CD14-positive monocyte (primary cell): ENCODE results near the gene BMPR1B. TPM values are rescaled to one million over a fixed set of nuclear protein-coding genes. Genes with fewer than 3 reads are reported as not detected.
"Not testable (repeated sequence)": the region's sequence is repeated elsewhere in the genome, so short reads cannot be mapped to it uniquely, and the experiment has no call there.

Experiments
- DNase-seq, 3 donors: peaks; one replicate each; pipeline ENCODE4 v3.0.0-alpha.2; 2011 to 2022
- H2AFZ ChIP-seq: 2 replicates; pipeline ENCODE4 v1.6.0; 2012; ENCODE audit warnings: mild to moderate bottlenecking, low read depth, low read length, inconsistent platforms; ENCODE audit not compliant: insufficient read depth, poor library complexity, severe bottlenecking
- H3K27ac ChIP-seq, 2 donors: 1 replicate in 1 of 2; 2 replicates in 1 of 2; pipeline ENCODE4 v1.5.1; 2012 to 2013; ENCODE audit warnings: low read length in 2 of 2, control low read depth in 1 of 2, inconsistent platforms in 1 of 2, low read depth in 1 of 2, mild to moderate bottlenecking in 1 of 2
- H3K27me3 ChIP-seq, 2 donors: one replicate each; pipeline versions ENCODE4 v1.6.0 to v1.6.1; 2011 to 2013; ENCODE audit warnings: low read length in 2 of 2; ENCODE audit not compliant: control insufficient read depth in 2 of 2, insufficient read depth in 2 of 2
- H3K36me3 ChIP-seq, 2 donors: replicated peaks in 1 of 2; 1 replicate in 1 of 2; 2 replicates in 1 of 2; pipeline versions ENCODE4 v1.5.1 to v1.6.1; 2012 to 2013; ENCODE audit warnings: low read length in 2 of 2, control low read depth in 1 of 2, inconsistent platforms in 1 of 2, mild to moderate bottlenecking in 1 of 2; ENCODE audit not compliant: insufficient read depth in 2 of 2, control insufficient read depth in 1 of 2
- H3K4me1 ChIP-seq, 2 donors: 1 replicate in 1 of 2; 2 replicates in 1 of 2; pipeline versions ENCODE4 v1.5.1 to v1.6.1; 2012 to 2013; ENCODE audit warnings: low read length in 2 of 2, control low read depth in 1 of 2, inconsistent platforms in 1 of 2, mild to moderate bottlenecking in 1 of 2, moderate library complexity in 1 of 2; ENCODE audit not compliant: insufficient read depth in 2 of 2, control insufficient read depth in 1 of 2
- H3K4me2 ChIP-seq: replicated peaks from 2 replicates; pipeline ENCODE3; 2012; ENCODE audit warnings: low read length, moderate library complexity, mild to moderate bottlenecking; ENCODE audit not compliant: poor library complexity, severe bottlenecking; ENCODE audit errors: extremely low read depth
- H3K4me3 ChIP-seq, 3 experiments: fragments of 200-600 bp in 1 of 3; sonication (generic) in 1 of 3; replicated peaks in 1 of 3; 1 replicate in 2 of 3; 2 replicates in 1 of 3; pipeline ENCODE4 v1.5.1; 2011 to 2013; ENCODE audit warnings: low read length in 3 of 3, mild to moderate bottlenecking in 3 of 3, control low read depth in 2 of 3, low read depth in 2 of 3, inconsistent platforms in 1 of 3, moderate library complexity in 1 of 3
- H3K79me2 ChIP-seq: 2 replicates; pipeline ENCODE4 v1.6.0; 2012; ENCODE audit warnings: mild to moderate bottlenecking, control low read depth, inconsistent platforms, low read length, moderate library complexity; ENCODE audit not compliant: insufficient read depth
- H3K9ac ChIP-seq: 2 replicates; pipeline ENCODE4 v1.6.0; 2017; ENCODE audit warnings: low read length, mild to moderate bottlenecking; ENCODE audit not compliant: insufficient read depth, poor library complexity, severe bottlenecking
- H3K9me3 ChIP-seq, 2 donors: replicated peaks in 1 of 2; 1 replicate in 1 of 2; 2 replicates in 1 of 2; pipeline versions ENCODE4 v1.5.1 to v1.6.1; 2012 to 2013; ENCODE audit warnings: low read length in 2 of 2, control low read depth in 1 of 2; ENCODE audit not compliant: control insufficient read depth in 1 of 2, insufficient read depth in 1 of 2
- H4K20me1 ChIP-seq: 2 replicates; pipeline ENCODE4 v1.6.0; 2012; ENCODE audit warnings: mild to moderate bottlenecking, low read length, control low read depth, moderate library complexity; ENCODE audit not compliant: insufficient read depth
- H3K27ac Mint-ChIP-seq, 7 donors: one replicate each; pipeline ENCODE4 v1.8.0; 2020; ENCODE audit warnings: mild to moderate bottlenecking in 7 of 7, mixed read lengths in 7 of 7, moderate library complexity in 6 of 7, inconsistent platforms in 2 of 7
- H3K27me3 Mint-ChIP-seq, 3 donors: one replicate each; pipeline ENCODE4 v1.8.0; 2021 to 2022; ENCODE audit warnings: low read depth in 3 of 3, mild to moderate bottlenecking in 3 of 3, mixed read lengths in 3 of 3, moderate library complexity in 3 of 3, inconsistent platforms in 1 of 3
- H3K36me3 Mint-ChIP-seq, 2 donors: one replicate each; pipeline ENCODE4 v1.8.0; 2020; ENCODE audit warnings: mixed read lengths in 2 of 2, inconsistent platforms in 1 of 2, mild to moderate bottlenecking in 1 of 2
- H3K4me1 Mint-ChIP-seq: one replicate; pipeline ENCODE4 v1.8.0; 2020; ENCODE audit warnings: mild to moderate bottlenecking, mixed read lengths
- H3K4me3 Mint-ChIP-seq, 2 donors: one replicate each; pipeline ENCODE4 v1.8.0; 2020; ENCODE audit warnings: mild to moderate bottlenecking in 2 of 2, mixed read lengths in 2 of 2, moderate library complexity in 1 of 2
- H3K9me3 Mint-ChIP-seq, 7 donors: one replicate each; pipeline ENCODE4 v1.8.0; 2020 to 2022; ENCODE audit warnings: mixed read lengths in 7 of 7, mild to moderate bottlenecking in 6 of 7, moderate library complexity in 6 of 7, inconsistent platforms in 2 of 7
- WGBS: methylation state at CpG from one replicate; pipeline ENCODE4 v1.1.5; 2013; ENCODE audit warnings: missing lambda C conversion rate; ENCODE audit not compliant: insufficient coverage; 5-methylcytosine and 5-hydroxymethylcytosine counted together
- intact Hi-C, 2 donors: fragments of 100-400 bp; cut with micrococcal nuclease; formaldehyde crosslinking; loops; one replicate each; pipeline versions ENCODE4 v1.15.0 to v1.15.1; 2023
- polyA plus RNA-seq, 3 donors: library from polyadenylated mRNA; depleted of rRNA in 1 of 3; unstranded in 2 of 3; stranded (reverse) in 1 of 3; fragments of 300-500 nt in 2 of 3; fragments of >200 nt in 1 of 3; fragmentation: Illumina TruSeq in 2 of 3; gene quantifications; 1 replicate in 2 of 3; 2 replicates in 1 of 3; pipeline ENCODE4 v1.2.3, GENCODE V29; 2012 to 2021
- TF ChIP-seq, protein P1 (sequence below): fragments of 200-600 bp; IDR thresholded peaks from one replicate; pipeline ENCODE4 v1.8.0; 2022; ENCODE audit warnings: antibody characterized with exemption, mild to moderate bottlenecking

The BMPR1B gene
- polyA plus RNA-seq, 3 donors, result not detected

DNA sequence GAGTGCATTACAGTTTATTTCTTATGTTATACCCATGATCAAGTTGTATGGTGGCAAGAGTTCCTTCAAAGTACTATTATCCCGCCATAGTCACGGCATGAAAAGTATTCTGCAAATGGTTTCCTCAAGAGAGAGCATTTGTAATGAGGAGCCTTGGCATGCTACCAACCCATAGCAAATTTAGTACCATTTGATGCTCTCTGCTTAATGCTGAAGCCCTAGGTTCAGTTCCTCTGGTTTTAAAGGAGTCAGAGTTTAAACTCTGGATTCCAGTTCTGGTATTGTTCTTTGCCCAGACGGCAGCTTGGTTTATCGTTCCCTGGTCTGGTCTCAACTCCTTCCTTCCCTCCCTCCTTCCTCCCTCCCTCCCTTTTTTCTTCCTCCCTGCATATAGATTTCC lies 371.3 kb downstream of the BMPR1B start:
- H3K4me1 Mint-ChIP-seq, result peaks cover 8% of the 10 kb centered on the region
- H3K4me1 ChIP-seq, result peaks cover 0 to 8% of the 10 kb centered on the region in 2 donors
- intact Hi-C loops, result no loop called here
- no peaks in the 10 kb centered on the region for H3K9me3 ChIP-seq
- H3K9ac ChIP-seq, result no peak overlapping the region
- H4K20me1 ChIP-seq, result no peaks in the 10 kb centered on the region
- no peak overlapping the region for H3K27ac ChIP-seq
- DNase-seq, result no peak
- H3K36me3 Mint-ChIP-seq, result no peaks in the 10 kb centered on the region
- H3K4me3 ChIP-seq, result no peak overlapping the region
- TF ChIP-seq, protein P1, sequence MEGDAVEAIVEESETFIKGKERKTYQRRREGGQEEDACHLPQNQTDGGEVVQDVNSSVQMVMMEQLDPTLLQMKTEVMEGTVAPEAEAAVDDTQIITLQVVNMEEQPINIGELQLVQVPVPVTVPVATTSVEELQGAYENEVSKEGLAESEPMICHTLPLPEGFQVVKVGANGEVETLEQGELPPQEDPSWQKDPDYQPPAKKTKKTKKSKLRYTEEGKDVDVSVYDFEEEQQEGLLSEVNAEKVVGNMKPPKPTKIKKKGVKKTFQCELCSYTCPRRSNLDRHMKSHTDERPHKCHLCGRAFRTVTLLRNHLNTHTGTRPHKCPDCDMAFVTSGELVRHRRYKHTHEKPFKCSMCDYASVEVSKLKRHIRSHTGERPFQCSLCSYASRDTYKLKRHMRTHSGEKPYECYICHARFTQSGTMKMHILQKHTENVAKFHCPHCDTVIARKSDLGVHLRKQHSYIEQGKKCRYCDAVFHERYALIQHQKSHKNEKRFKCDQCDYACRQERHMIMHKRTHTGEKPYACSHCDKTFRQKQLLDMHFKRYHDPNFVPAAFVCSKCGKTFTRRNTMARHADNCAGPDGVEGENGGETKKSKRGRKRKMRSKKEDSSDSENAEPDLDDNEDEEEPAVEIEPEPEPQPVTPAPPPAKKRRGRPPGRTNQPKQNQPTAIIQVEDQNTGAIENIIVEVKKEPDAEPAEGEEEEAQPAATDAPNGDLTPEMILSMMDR, result no peak
- no peak overlapping the region for H3K4me3 Mint-ChIP-seq
- H3K36me3 ChIP-seq, result no peaks in the 10 kb centered on the region
- WGBS, result no CpG with 5 or more reads among the region's 4 CpGs
- no peak overlapping the region for H3K27ac Mint-ChIP-seq
- peaks cover 0 to 2% (median 0%) of the 10 kb centered on the region in 7 donors for H3K9me3 Mint-ChIP-seq
- H3K79me2 ChIP-seq, result no peaks in the 10 kb centered on the region
- no peak overlapping the region for H2AFZ ChIP-seq
- H3K4me2 ChIP-seq, result no peak overlapping the region
- H3K27me3 ChIP-seq, result no peaks in the 10 kb centered on the region
- no peaks in the 10 kb centered on the region for H3K27me3 Mint-ChIP-seq

DNA sequence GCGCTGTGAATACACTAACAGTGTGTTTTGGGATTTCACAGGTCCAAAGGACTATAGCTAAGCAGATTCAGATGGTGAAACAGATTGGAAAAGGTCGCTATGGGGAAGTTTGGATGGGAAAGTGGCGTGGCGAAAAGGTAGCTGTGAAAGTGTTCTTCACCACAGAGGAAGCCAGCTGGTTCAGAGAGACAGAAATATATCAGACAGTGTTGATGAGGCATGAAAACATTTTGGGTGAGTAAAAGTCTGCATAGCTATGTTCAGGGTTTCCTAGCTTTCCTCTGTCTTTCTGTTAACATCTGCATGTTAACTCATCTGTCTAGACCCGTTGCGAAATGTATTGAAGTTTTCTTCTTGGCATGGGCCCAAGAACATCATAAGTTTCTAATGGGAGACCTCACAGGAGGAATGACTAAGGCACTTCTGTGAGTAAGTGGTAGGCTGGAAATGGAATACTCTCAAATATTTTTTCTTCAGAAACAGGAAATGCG lies 372.1 kb downstream of the BMPR1B start:
- Histone ChIP-seq H3K36me3 (no peaks in the 10 kb centered on the region), H2AFZ (no peak overlapping the region), H3K4me1 (peaks cover 0 to 8% of the 10 kb centered on the region in 2 donors), H3K4me3 (peak overlapping the region in 1 of 3 experiments; percentile 17), H3K27ac (no peak overlapping the region), H4K20me1 (no peaks in the 10 kb centered on the region), H3K79me2 (no peaks in the 10 kb centered on the region), H3K27me3 (no peaks in the 10 kb centered on the region), H3K9me3 (no peaks in the 10 kb centered on the region), H3K9ac (no peak overlapping the region), H3K4me2 (peak overlapping the region; percentile 31)
- 0% methylated on average over 3 of the region's 7 CpGs for WGBS
- peak; percentile 46 to 79 (median 59) for DNase-seq
- Mint-ChIP-seq H3K27me3 (no peaks in the 10 kb centered on the region), H3K4me1 (peaks cover 8% of the 10 kb centered on the region), H3K4me3 (peak overlapping the region in 1 of 2 donors; percentile 55), H3K9me3 (peaks cover 0 to 6% (median 0%) of the 10 kb centered on the region in 7 donors), H3K27ac (peak overlapping the region in 2 of 7 donors; percentile 9 to 10), H3K36me3 (no peaks in the 10 kb centered on the region)
- intact Hi-C loops, result no loop called here
- TF ChIP-seq, protein P1, result no peak

DNA sequence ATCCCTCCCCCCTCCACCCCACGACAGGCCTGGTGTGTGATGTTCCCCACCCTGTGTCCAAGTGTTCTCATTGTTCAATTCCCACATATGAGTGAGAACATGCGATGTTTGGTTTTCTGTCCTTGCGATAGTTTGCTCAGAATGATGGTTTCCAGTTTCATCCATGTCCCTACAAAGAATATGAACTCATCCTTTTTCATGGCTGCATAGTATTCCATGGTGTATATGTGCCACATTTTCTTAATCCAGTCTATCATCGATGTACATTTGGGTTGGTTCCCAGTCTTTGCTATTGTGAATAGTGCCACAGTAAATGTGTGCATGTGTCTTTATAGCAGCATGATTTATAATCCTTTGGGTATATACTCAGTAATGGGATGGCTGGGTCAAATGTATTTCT lies 376.3 kb downstream of the BMPR1B start:
- H3K27me3 Mint-ChIP-seq, H3K79me2 ChIP-seq, H3K4me1 Mint-ChIP-seq, H3K27me3 ChIP-seq, H3K36me3 Mint-ChIP-seq, H4K20me1 ChIP-seq, H3K27ac Mint-ChIP-seq, H3K9ac ChIP-seq, DNase-seq, H3K4me3 Mint-ChIP-seq, H3K4me2 ChIP-seq, H3K4me1 ChIP-seq, H3K9me3 ChIP-seq, H3K4me3 ChIP-seq, intact Hi-C loops, H3K36me3 ChIP-seq, H3K27ac ChIP-seq, H2AFZ ChIP-seq: not testable (repeated sequence)
- 93% methylated on average over 3 of the region's 4 CpGs for whole genome bisulfite sequencing
- peaks cover 0 to 14% (median 5%) of the 10 kb centered on the region in 7 donors for H3K9me3 Mint-ChIP-seq
